Activated CD8-positive, alpha-beta T cell treated with anti-CD3 and anti-CD28 coated beads, Interleukin-2, amount 10 ng/mL, durations not matched to agents 7 days and 5 days (primary cell): ENCODE measurements around the gene RPS16. TPM values are rescaled to one million over a fixed set of nuclear protein-coding genes. Genes with fewer than 3 reads are reported as not detected.

Experiments
- microRNA-seq: library from miRNA; unstranded; fragments of <30 nt; microRNA quantifications from one replicate; pipeline ENCODE4 v1.2.0, GENCODE V29; 2022
- total RNA-seq, 2 experiments: library from RNA; stranded (reverse); gene quantifications; one replicate each; pipeline ENCODE4 v1.2.3, GENCODE V29; 2021

Gene RPS16
- total RNA-seq, 2 experiments from 2014 or later = 2,100 to 2,157 TPM

Small RNAs within 50 kb of the gene (microRNA-seq; reads per million reads assigned to microRNA genes)
- gene MIR4530 = not detected

Other genes starting within 250 kb of the RPS16 start
- not detected for gene NCCRP1, start 239.0 kb downstream of the RPS16 start, total RNA-seq
- gene SYCN, start 231.7 kb downstream of the RPS16 start, total RNA-seq = not detected
- gene IFNL3, start 190.9 kb downstream of the RPS16 start, total RNA-seq = not detected
- not detected for gene IFNL4, start 187.1 kb downstream of the RPS16 start, total RNA-seq
- not detected for gene IFNL2, start 167.6 kb downstream of the RPS16 start, total RNA-seq
- under 1 TPM in 1 of 2 experiments, not detected in 1; 0.29 TPM for gene IFNL1, start 139.5 kb downstream of the RPS16 start, total RNA-seq
- 1 to 10 TPM; 8.0 to 8.3 TPM for gene LRFN1, start 115.1 kb downstream of the RPS16 start, total RNA-seq
- 100 to 1,000 TPM; 471 to 482 TPM for gene GMFG, start 99.9 kb downstream of the RPS16 start, total RNA-seq
- 10 to 100 TPM; 43.7 to 44.5 TPM for gene SAMD4B, start 93.5 kb downstream of the RPS16 start, total RNA-seq
- gene PAF1, start 44.8 kb downstream of the RPS16 start, total RNA-seq = 10 to 100 TPM; 48.2 to 48.9 TPM
- gene MED29, start 44.6 kb downstream of the RPS16 start, total RNA-seq = 10 to 100 TPM; 32.6 to 39.3 TPM
- 10 to 100 TPM; 72.4 to 91.4 TPM for gene ZFP36, start 29.1 kb downstream of the RPS16 start, total RNA-seq
- 10 to 100 TPM; 64.4 to 68.5 TPM for gene PLEKHG2, start 23.3 kb downstream of the RPS16 start, total RNA-seq
- 100 to 1,000 TPM; 144 to 147 TPM for gene SUPT5H, start 9.6 kb upstream of the RPS16 start, total RNA-seq
- gene TIMM50, start 44.9 kb upstream of the RPS16 start, total RNA-seq = 10 to 100 TPM; 56.1 to 65.9 TPM
- gene DLL3, start 63.0 kb upstream of the RPS16 start, total RNA-seq = under 1 TPM; 0.26 to 0.29 TPM
- gene SELENOV, start 79.2 kb upstream of the RPS16 start, total RNA-seq = not detected
- 1 to 10 TPM; 4.1 to 4.3 TPM for gene EID2B, start 96.9 kb upstream of the RPS16 start, total RNA-seq
- 10 to 100 TPM; 18.9 to 19.9 TPM for gene EID2, start 104.2 kb upstream of the RPS16 start, total RNA-seq
- gene LGALS13, start 166.6 kb upstream of the RPS16 start, total RNA-seq = not detected
- gene LGALS16, start 220.0 kb upstream of the RPS16 start, total RNA-seq = not detected